GM19467 (cell line): ENCODE data around the gene PSMD4.
"Not testable (repeated sequence)": the region's sequence is repeated elsewhere in the genome, so short reads cannot be mapped to it uniquely, and the experiment has no call there.

ENCODE experiments used
- ATAC-seq: cut with Tn5 transposase; IDR thresholded peaks from one replicate; pipeline ENCODE4 v1.9.1; 2021; ENCODE audit warnings: mild to moderate bottlenecking, moderate library complexity; ENCODE audit not compliant: unreplicated experiment

Gene PSMD4

DNA sequence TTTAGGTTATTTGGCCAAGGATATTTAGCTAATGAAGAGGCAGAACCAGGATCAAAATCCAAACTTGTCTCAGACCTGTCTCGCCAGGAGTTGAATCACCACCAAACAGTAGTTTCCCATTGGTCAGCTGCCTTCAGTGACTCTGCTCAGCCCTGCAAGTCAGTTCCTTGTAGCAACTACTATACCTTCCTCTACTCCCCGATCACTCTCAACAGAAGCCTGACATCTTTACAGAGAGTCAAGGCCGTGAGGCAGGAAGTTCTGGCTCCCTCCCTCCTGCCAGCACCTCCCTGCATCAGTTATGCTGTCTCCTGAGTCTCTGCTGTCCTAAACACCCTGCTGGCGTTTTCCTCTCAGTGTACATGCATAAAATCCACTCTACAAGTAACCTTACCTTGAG lies 13.2 kb downstream of the PSMD4 start:
- ATAC-seq: no peak

DNA sequence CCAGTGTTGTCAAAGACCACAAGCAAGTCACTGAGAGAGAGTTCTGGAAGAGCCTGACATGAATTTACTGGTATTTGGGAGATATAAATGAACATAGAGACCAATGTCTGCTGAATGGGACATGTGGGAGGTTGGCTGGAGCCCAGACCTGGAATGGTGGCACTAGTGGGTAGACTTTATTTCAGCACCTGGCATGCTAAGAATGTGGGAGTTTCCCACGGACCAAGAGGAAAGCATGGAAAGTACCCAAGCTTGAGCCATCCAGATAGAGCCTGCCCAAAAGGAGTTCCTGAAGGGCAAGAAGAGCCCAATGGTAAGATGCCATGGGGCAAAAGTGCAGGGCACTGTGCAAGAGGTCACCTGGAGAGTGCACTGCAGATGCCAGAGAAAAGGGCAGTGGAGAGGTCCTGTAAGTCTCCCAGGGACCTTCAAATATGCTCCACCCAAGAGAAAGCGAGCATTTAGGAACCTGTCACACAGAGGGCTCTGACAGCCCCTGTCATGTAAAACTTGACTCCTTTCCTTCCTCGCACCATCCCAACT lies 19.5 kb downstream of the PSMD4 start:
- no peak for ATAC-seq

DNA sequence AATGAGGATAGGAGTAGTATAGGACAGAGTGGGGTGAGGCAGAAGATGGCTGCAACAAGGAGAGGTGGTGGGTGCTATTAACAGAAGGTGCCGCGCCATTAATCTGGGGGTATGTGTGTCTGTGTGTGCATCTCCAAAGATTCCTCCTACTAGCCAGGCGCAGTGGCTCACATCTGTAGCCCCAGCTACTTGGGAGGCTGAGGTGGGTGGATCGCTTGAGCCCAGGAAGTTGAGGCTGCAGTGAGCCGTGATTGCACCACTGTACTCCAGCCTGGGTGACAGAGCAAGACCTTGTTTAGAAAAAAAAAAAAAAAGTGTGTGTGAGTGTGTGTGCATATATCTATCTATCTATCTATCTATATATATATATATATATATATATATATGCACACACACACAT lies 20.8 kb downstream of the PSMD4 start:
- ATAC-seq: not testable (repeated sequence)

DNA sequence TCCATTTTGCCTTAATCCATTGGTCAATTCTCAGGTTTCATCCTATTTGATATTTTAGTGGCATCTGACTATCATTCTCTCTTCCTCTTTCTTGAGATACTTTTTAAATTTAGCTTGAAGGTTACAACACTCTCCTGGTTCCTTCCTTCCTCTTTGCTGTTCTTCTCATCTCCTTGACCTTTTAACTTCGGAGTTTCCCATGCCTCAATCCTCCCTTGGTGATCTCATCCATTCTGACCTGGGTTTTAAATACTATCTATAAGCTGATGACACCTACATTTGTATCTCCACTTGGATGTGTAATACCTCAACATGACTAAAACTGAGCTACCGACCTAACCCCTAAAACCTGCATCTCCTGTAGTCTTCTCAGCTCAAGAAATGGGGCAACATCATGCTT lies 22.7 kb downstream of the PSMD4 start:
- ATAC-seq: no peak

DNA sequence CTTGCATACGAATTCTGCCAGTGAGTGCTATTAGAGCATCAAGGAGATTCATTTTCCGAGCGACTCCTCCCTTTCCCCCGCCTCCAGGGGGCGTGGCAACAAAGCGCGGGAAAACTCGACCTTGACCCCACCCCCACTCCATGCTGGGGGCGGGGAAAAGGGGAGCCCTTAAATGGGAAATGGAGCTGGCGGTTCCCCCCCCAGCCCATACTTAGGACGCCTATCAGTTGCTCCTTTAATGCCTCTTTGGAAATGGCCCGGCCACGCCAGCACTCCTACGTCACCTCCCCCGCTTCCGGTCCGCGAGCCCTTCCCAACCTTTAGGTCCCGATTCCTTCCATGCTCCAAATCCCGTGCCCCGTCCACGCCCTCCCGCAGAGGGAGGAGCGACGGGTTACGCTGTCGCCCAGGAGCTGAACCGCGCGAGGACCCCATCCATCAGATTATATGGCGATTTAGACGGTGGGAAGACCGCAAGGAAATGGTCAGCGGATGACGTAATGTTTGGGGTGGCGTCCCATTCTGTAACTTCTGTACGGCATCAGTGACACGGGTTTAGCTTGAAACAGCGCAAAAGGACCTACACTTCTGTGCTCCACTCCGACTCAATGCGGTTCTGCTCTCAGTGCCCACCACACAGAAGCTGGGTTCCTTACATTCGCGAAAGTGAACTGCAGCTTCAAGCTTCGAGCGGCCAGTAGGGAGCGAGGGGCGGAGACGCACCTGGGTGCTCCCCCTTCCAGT lies 26.9 kb downstream of the PSMD4 start:
- peak; percentile 41 for ATAC-seq

DNA sequence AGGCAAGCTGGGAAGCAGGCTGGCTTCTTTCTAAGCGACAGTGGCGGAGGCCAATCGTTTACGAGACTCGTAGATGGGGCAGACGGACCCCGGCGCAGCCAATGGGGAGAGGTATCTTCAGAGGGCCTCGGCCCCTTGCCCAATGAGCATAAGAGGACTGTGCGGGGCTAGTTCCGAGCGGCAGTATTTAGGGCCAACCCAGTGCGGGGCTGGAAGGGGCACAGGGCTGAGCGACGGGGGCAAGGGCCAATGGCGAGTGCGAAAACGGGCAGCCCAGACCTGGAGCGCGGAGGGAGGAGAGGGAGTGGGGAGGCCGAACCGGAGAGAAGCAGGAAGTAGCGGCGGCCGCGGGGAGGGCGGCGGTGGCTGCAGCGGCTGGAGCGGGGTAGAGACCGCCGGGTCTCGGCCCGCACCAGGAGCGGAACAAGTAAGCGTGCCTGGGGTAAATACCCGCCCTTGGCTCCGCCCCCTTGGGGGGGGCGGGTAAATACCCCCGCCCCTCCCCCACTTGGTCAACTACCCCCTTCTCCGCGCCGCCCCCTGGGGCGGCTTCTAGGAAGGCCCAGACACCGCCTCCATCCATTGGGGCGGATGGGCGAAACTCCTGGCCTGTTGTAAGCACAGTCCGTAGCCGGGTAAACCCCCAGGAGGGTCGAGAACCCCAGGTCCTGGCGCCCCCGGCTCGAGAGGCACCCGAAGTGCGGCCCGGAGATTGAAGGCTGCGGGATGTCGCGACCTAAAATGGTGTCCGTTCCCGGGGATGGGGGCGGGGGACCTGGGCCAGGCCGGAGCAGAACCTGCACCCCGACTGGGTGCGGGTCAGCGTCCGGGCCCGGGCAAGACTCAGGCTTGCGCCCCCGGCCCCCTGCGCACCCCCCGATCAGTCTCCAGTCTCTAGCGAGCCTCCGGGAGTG lies 27.7 kb downstream of the PSMD4 start, which contains the start of gene ZNF687:
TSS of gene ZNF687 (plus strand) at position 331 of the 914 bp plus-strand sequence. CDS start 3,993 bp downstream, outside the sequence.
- peak; percentile 84 for ATAC-seq

DNA sequence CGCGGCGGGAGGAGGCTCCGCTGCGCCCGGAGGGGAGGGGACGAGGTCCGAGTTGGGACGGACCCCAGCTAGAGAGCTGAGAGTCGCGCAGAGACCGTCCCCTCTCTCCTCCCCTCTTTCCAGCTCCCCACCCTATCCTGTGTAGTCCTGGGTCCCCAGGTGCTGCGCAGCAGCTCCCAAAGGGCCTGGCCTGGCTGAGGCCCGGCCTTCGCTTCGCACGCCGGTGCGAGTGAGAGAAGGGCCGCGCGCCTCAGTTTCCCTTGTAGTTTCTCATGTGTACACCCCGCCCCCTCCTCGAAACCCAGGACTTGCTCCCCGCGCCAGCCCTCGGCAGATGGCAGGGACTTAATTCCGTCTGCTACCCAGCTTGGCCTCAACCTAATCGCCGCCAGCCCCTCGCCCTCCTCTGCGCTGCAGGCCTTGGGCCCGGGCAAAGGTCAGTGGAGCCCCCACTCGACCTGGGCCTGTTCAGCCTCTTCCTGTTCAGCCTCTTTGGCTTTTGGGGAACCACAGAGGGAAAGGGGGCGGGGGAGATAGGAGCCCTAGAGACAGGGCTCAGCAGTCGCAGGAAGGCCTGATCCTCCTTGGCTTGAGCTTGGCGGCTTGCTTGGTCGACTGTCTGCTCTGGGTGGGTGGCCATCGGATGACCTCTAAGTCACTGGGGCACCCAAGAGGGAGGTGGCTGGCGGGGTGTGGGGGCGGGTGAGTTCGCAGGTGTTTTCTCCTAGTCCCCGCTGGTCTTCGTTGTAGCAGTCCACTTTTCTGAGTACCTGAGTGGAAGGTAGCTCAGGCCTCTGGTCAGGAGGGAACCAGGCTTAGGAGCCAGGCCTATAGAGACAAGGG lies 28.6 kb downstream of the PSMD4 start:
- ATAC-seq: no peak

DNA sequence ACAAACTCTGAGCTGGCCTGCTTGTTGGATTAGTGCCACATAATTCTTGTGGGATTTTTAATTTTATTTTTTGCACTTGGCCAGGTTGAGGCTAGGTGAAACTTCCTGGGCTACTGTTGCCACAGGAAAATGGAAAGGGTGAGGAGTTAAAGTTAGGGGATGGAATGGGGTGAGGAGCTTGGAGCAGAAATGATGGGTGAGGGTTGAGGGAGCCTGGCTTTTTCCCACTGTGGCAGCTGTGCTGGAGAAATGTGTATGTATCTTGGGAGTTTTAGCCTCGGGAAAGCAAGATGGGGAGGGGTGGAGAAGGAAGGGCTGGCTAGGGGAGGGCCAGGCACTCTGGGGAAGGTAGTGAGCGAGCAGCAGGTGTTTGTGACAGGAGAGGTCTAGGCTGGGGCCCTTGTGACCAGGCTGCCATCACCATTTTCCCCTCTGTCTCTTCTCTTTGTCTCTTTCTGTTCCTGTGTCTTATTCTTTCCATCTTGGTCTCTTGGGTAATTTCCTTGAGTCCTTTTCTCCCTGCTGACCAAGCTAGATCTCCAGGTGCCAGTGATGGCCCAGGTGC lies 29.6 kb downstream of the PSMD4 start:
- ATAC-seq: no peak

DNA sequence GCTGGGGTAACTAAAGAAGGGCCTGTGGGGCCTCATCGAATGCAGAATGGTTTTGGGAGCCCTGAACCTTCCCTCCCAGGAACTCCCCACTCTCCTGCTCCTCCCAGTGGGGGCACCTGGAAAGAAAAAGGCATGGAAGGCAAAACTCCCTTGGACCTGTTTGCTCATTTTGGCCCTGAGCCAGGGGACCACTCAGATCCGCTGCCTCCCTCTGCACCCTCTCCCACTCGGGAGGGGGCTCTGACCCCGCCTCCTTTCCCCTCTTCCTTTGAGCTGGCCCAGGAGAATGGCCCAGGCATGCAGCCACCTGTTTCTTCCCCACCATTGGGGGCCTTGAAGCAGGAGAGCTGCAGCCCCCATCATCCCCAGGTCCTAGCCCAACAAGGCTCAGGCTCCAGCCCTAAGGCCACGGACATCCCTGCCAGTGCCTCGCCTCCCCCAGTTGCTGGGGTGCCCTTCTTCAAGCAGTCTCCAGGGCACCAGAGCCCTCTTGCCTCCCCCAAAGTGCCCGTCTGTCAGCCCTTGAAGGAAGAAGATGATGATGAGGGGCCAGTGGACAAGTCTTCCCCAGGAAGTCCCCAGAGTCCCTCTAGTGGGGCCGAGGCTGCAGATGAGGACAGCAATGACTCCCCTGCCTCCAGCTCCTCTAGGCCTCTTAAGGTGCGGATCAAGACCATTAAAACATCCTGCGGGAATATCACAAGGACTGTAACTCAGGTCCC lies 32.2 kb downstream of the PSMD4 start:
- ATAC-seq: no peak

DNA sequence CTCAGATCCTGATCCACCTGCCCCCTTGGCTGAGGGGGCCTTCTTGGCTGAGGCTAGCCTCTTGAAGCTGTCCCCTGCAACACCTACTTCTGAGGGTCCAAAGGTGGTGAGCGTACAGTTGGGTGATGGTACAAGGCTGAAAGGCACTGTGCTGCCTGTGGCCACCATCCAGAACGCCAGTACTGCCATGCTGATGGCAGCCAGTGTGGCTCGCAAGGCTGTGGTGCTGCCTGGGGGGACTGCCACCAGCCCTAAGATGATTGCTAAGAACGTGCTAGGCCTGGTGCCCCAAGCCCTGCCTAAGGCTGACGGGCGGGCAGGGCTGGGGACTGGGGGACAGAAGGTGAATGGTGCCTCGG lies 32.8 kb downstream of the PSMD4 start:
- no peak for ATAC-seq

DNA sequence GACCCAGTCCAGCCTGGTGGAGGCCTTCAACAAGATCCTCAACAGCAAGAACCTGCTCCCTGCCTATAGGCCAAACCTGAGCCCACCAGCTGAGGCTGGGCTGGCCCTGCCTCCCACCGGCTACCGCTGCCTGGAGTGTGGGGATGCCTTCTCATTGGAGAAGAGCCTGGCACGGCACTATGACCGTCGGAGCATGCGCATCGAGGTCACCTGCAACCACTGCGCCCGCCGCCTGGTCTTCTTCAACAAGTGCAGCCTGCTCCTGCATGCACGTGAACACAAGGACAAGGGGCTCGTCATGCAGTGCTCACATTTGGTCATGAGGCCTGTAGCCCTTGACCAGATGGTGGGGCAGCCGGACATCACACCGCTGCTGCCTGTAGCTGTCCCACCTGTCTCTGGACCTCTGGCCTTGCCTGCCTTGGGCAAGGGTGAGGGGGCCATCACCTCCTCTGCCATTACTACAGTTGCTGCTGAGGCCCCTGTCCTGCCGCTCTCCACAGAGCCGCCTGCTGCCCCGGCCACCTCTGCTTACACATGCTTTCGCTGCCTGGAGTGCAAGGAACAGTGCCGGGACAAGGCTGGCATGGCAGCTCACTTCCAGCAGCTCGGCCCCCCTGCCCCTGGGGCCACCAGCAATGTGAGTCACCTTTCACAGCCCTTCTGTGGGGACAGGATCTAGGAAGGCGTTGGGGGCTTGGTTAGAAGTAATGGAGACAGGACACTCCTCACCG lies 33.4 kb downstream of the PSMD4 start:
- ATAC-seq: no peak

DNA sequence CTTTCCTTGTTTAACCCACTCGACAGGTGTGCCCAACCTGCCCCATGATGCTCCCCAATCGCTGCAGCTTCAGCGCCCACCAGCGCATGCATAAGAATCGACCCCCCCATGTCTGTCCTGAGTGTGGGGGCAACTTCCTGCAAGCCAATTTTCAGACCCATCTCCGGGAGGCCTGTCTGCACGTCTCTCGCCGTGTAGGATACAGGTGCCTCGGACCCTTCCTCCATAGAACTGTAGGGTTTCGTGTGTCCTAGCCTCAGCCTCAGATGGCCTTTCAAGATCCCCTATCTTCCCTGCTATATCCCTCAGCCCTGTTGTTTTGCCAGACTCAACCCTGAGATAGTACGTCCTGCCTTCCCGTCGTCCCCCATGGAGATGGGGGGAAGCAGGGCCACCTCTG lies 34.0 kb downstream of the PSMD4 start:
- ATAC-seq: no peak

DNA sequence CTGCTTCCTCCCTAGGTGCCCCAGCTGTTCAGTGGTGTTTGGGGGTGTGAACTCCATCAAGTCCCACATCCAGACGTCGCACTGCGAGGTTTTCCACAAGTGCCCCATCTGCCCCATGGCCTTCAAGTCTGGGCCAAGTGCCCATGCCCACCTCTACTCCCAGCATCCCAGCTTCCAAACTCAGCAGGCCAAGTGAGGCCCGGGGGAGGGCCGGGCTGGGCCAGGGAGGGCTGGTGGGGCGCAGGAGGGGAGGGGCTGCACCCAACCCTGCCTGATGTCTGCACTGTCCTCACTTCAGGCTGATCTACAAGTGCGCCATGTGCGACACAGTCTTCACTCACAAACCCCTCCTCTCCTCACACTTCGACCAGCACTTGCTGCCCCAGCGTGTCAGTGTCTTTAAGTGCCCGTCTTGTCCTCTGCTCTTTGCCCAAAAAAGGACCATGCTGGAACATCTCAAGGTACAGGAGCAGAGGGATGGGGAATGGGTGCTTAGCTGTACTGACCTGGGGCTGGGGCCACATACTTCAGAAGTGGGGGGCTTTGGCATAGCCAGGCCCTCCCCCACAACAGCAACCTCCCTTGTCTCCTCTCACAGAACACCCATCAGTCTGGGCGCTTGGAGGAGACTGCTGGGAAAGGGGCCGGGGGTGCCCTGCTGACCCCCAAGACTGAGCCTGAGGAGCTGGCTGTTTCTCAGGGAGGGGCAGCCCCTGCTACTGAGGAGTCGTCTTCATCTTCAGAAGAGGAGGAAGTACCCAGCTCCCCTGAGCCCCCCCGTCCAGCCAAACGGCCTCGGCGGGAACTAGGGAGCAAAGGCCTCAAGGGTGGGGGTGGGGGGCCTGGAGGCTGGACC lies 34.8 kb downstream of the PSMD4 start:
- no peak for ATAC-seq

DNA sequence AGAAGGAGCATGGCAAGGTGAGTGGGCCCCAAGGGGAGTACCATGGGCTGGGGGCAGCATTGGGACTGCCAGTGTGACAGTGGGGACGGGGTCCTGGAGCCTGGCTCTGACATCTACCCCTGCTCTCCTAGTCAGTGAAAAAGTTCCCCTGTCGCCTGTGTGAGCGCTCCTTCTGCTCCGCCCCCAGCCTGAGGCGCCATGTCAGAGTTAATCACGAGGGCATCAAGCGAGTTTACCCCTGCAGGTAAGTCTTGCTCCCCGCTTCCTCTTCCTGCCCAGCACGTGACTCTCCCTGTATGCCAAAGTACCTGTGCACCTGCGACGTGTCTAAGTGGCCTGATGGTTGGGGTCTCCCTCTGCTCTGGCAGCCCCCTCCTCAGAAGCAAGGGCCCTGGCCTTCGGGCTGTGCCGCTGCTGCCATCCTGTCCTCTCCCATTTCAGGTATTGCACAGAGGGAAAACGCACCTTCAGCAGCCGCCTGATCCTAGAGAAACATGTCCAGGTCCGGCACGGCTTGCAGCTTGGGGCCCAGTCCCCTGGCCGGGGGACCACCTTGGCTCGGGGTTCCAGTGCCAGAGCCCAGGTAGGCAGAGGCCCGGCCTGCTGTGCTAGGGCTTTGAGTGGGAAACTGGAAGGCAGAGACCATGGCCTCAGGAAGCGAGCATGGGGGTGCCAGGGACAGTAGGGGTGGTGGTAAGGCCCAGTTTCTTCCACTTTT lies 35.6 kb downstream of the PSMD4 start:
- no peak for ATAC-seq

DNA sequence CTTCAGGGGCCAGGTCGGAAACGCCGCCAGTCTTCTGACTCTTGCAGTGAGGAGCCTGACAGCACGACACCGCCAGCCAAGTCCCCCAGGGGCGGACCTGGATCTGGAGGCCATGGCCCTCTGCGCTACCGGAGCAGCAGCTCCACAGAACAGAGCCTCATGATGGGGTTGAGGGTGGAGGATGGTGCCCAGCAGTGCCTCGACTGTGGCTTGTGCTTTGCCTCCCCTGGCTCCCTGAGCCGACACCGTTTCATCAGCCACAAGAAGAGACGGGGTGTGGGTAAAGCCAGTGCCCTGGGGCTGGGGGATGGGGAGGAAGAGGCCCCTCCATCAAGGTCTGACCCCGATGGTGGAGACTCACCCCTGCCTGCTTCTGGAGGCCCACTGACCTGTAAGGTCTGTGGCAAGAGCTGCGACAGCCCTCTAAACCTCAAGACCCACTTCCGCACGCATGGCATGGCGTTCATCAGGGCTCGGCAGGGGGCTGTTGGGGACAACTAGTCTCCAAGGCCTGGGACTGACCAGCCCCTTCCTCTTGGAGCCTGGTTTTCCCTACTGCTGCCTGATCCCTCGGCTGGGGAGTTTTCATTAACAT lies 36.3 kb downstream of the PSMD4 start:
- ATAC-seq: no peak

DNA sequence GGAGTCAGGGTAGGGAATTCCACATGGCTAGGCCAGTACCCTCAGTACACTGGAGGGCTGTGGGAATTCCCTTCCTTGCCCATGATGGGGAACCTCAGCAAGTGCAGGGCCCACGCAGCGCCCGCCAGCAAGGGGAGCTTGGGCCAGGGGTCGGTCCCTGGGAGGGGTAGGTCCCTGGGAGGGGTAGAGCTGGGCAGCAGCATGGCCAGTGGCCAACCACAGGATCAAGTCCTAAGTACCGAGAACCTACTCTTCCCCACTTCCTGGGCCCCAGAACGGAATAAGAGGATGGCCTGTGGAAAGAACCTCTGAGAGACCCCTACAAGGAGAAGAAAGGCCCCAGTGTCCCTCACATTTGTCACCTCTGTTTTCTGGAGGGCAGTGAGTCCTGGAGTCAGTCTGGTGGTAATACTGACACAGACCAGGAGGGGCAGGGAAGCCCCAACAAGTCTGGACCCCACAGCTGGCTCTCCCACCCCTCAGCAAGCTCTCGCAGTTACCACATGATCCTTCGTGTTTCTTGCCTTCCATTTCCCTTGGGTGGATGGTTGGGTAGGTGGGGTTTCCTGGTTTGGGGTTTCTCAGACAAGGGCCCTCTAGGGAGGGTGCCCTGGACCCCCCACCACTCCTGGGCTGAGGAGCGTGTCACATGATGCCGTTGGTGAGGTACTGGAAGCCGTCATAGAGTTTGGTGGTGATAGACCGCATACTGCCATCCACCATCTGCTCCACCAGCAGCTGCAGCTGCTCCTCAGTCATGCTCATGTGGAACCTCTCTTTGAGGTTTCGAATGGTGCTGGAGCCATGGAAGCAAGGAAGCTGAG lies 37.9 kb downstream of the PSMD4 start:
- no peak for ATAC-seq
